Heart right ventricle (tissue), 16 donors: Measurements from ENCODE around the gene ATP2B2. TPM values are rescaled to one million over a fixed set of nuclear protein-coding genes. Genes with fewer than 3 reads are reported as not detected.

ENCODE experiments used
- ATAC-seq, 8 donors: fragments of 200-7000 bp; cut with Tn5 transposase; one replicate each; pipeline ENCODE4 v1.9.1; 2020; ENCODE audit warnings: mild to moderate bottlenecking in 8 of 8, moderate library complexity in 8 of 8, moderate number of reproducible peaks in 1 of 8
- DNase-seq, 2 donors: peaks; one replicate each; pipeline ENCODE4 v3.0.0-alpha.2; 2020
- H3K27ac ChIP-seq, 10 donors: fragments of 200-600 bp; sonication (generic) in 2 of 10; one replicate each; pipeline versions ENCODE4 v1.5.0 to v1.8.0; 2020 to 2022; ENCODE audit warnings: mild to moderate bottlenecking in 3 of 10
- H3K27me3 ChIP-seq, 7 donors: fragments of 200-600 bp; one replicate each; pipeline ENCODE4 v1.8.0; 2021 to 2022; ENCODE audit warnings: mild to moderate bottlenecking in 2 of 7
- H3K36me3 ChIP-seq, 9 donors: fragments of 200-600 bp; sonication (generic) in 1 of 9; one replicate each; pipeline versions ENCODE4 v1.5.0 to v1.8.0; 2020 to 2022; ENCODE audit warnings: mild to moderate bottlenecking in 2 of 9
- H3K4me1 ChIP-seq, 9 donors: fragments of 200-600 bp; sonication (generic) in 1 of 9; one replicate each; pipeline versions ENCODE4 v1.5.0 to v1.8.0; 2020 to 2022; ENCODE audit warnings: mild to moderate bottlenecking in 4 of 9
- H3K4me3 ChIP-seq, 10 donors: fragments of 200-600 bp; sonication (generic) in 2 of 10; one replicate each; pipeline versions ENCODE4 v1.5.0 to v1.8.0; 2020 to 2022; ENCODE audit warnings: mild to moderate bottlenecking in 7 of 10, moderate library complexity in 2 of 10
- H3K9me3 ChIP-seq, 11 donors: fragments of 200-600 bp in 10 of 11; sonication (generic) in 2 of 11; one replicate each; pipeline versions ENCODE4 v1.5.0 to v1.8.0; 2013 to 2022; ENCODE audit warnings: mild to moderate bottlenecking in 2 of 11, control low read depth in 1 of 11, moderate library complexity in 1 of 11
- WGBS, 2 donors: extraction: QIAGEN DNeasy Blood & Tissue Kit; methylation state at CpG; one replicate each; pipeline ENCODE4 v1.1.7; 2013; ENCODE audit warnings: inconsistent platforms in 1 of 2; 5-methylcytosine and 5-hydroxymethylcytosine counted together
- intact Hi-C, 10 donors: fragments of 100-400 bp; cut with DNase I; formaldehyde crosslinking; loops; one replicate each; pipeline versions ENCODE4 v1.11.1 to v1.14.2; 2022
- polyA plus RNA-seq, 2 donors: library from polyadenylated mRNA; stranded (reverse); fragments of 200-250 nt; gene quantifications; one replicate each; pipeline ENCODE4 v1.2.3, GENCODE V29; 2013
- total RNA-seq, 10 donors: library from RNA; stranded (reverse); fragmentation: NEBNext Ultra II Directional in 3 of 10; extraction: Animal tissue kit (Norgen Biotek cat#: 25700) in 3 of 10; gene quantifications; one replicate each; pipeline versions ENCODE4 v1.2.1 to v1.2.4, GENCODE V29; 2021 to 2023
- TF ChIP-seq, protein P1 (sequence below), 9 donors: fragments of 200-600 bp; sonication (generic) in 2 of 9; IDR thresholded peaks; one replicate each; pipeline versions ENCODE4 v1.5.0 to v1.8.0; 2021 to 2022; ENCODE audit warnings: antibody characterized with exemption in 9 of 9, mild to moderate bottlenecking in 5 of 9, moderate library complexity in 1 of 9
- donor health status: Arrhythmogenic right ventricular cardiomyopathy.
- donor health status: ischemic (EF 13 %, LVEDD 7.1; RV severe dilation, severe dysfunction).
- donor health status: healthy with polysubstance abuse.
- donor health status: DM: no; HTN: yes; CAD: no.
- donor health status: DM: no; HTN: no; CAD: no.
- donor health status: ischemic (EF 25% LVEDD 6.9; RV normal size, moderate dysfunction).
- donor health status: ischemic (EF 25% LVEDD 5.7; RV mildly dilated, moderate dysfunction).
- donor health status: healthy.
- donor health status: DM: yes; HTN: yes; CAD: no.
- donor health status: Ischemic cardiomyopathy.
- donor health status: ischemic (EF 35%, LVEDD 5.7; RV mildly dilated, moderate dysfunction).
- donor health status: nonischemic (EF 11% LVEDD 7.7; RV severe dilation, severe dysfunction).
- donor health status: DM: yes; HTN: yes; CAD: no.
- donor health status: PGD.
- donor health status: ischemic (EF 29% LVEDD 5.4; RV normal size, mild dysfunction).
- donor health status: nonischemic (EF 23%, LVEDD 6.1; RV moderate dilation, normal function).

The ATP2B2 gene
- total and polyA plus RNA-seq, 12 donors, result under 0.01 to 0.30 (median 0.11) TPM; not detected in 4

DNA sequence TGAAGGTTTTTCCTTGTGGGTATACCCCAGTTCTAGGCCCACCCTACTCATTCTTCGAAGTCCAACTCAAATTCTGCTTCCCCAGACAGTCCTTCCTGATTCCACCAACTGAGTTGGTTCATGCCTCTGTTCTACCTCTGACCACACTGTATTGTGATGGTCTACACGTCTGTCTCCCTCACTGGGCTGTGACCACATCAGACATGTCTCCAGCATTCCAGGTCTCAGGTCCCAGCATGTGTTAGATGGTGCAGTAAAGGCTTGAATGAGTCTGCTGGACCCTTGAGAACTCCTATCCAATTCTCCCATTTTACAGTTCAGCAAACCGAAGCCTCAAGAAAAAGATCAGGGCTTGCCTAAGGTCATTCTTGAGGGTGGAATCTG, 2.8 kb upstream of the ATP2B2 start:
- Histone ChIP-seq H3K27ac (no peak overlapping the region), H3K36me3 (no peaks in the 10 kb centered on the region), H3K9me3 (no peaks in the 10 kb centered on the region), H3K27me3 (peaks cover 14 to 45% (median 34%) of the 10 kb centered on the region in 7 donors), H3K4me3 (no peak overlapping the region), H3K4me1 (peaks cover 0 to 12% (median 0%) of the 10 kb centered on the region in 9 donors)
- no peak for ATAC-seq
- TF ChIP-seq, protein P1, sequence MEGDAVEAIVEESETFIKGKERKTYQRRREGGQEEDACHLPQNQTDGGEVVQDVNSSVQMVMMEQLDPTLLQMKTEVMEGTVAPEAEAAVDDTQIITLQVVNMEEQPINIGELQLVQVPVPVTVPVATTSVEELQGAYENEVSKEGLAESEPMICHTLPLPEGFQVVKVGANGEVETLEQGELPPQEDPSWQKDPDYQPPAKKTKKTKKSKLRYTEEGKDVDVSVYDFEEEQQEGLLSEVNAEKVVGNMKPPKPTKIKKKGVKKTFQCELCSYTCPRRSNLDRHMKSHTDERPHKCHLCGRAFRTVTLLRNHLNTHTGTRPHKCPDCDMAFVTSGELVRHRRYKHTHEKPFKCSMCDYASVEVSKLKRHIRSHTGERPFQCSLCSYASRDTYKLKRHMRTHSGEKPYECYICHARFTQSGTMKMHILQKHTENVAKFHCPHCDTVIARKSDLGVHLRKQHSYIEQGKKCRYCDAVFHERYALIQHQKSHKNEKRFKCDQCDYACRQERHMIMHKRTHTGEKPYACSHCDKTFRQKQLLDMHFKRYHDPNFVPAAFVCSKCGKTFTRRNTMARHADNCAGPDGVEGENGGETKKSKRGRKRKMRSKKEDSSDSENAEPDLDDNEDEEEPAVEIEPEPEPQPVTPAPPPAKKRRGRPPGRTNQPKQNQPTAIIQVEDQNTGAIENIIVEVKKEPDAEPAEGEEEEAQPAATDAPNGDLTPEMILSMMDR (IDR thresholded peaks at IDR 0.05), result no peak
- no peak for DNase-seq
- 79 to 84% methylated on average over 3 of the region's 3 CpGs for WGBS, 2 donors
- intact Hi-C loops, result no loop called here

DNA sequence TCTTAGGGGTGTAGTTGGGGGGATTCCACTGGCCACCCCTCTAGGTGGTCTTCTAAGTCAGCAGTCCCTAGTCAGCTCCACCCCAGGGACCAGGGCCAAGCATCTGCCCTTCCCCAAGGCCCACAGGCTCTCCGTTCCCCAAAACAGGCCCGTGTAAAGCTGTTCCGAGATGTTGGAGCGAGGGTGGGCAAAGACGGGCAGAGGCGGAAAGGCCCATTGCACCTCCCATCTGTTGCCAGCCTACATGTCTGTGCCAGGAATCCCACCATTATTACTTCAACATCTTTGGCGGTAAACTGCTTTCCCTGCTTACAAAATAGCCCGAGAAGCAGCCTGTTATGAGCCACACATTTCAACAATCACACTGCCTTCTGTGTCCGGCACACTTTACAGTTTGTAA, 1.9 kb upstream of the ATP2B2 start:
- 89 to 90% methylated on average over 9 of the region's 9 CpGs for WGBS, 2 donors
- Histone ChIP-seq H3K36me3 (no peaks in the 10 kb centered on the region), H3K4me1 (peaks cover 0 to 12% (median 0%) of the 10 kb centered on the region in 9 donors), H3K27ac (no peak overlapping the region), H3K9me3 (no peaks in the 10 kb centered on the region), H3K4me3 (no peak overlapping the region), H3K27me3 (peaks cover 14 to 48% (median 43%) of the 10 kb centered on the region in 7 donors)
- TF ChIP-seq, protein P1 (IDR thresholded peaks at IDR 0.05), result no peak
- intact Hi-C loops, result no loop called here
- DNase-seq (no peak), ATAC-seq (no peak)

DNA sequence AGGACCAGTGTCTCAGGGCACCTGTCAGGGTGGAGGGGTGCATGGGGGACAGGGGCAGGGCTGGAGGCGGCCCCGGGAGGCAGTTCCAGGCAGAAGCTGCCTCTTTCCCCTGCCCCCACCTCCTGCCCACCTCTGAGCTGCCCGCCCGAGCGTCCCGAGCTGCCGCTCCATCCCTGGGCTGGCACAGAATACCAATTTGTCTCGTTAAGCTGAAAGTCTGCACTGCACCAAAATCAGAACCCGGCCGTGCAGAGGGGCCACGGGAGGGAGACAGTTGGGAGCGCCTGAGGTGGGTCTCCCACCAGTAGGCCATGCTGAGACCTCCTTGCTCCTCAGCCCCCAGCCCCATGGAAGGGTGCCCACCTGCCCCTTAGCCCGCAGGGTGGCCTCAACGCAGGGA, 1.3 kb upstream of the ATP2B2 start:
- H3K4me1 ChIP-seq, result peaks cover 0 to 12% (median 0%) of the 10 kb centered on the region in 9 donors
- H3K36me3 ChIP-seq, result no peaks in the 10 kb centered on the region
- ATAC-seq (peak in 1 of 8 donors; percentile 36), DNase-seq (no peak)
- intact Hi-C loops, result no loop called here
- no peak overlapping the region for H3K4me3 ChIP-seq
- TF ChIP-seq, protein P1 (IDR thresholded peaks at IDR 0.05), result no peak
- 88 to 90% methylated on average over 14 of the region's 14 CpGs for WGBS, 2 donors
- no peak overlapping the region for H3K27ac ChIP-seq
- no peaks in the 10 kb centered on the region for H3K9me3 ChIP-seq
- H3K27me3 ChIP-seq, result peaks cover 14 to 55% (median 45%) of the 10 kb centered on the region in 7 donors

GRCh38 chr3:10505791-10506585, 602 bp upstream of the ATP2B2 start:
- DNase-seq, result no peak
- H3K27me3 ChIP-seq, result peaks cover 14 to 59% (median 48%) of the 10 kb centered on the region in 7 donors
- 33 to 46% methylated on average over 19 to 22 of the region's 22 CpGs for WGBS, 2 donors

More at GRCh38 chr3:10505791-10506585, 602 bp upstream of the ATP2B2 start:
- Histone ChIP-seq H3K4me3 (peak overlapping the region in 5 of 10 donors; percentile 19 to 37 (median 31)), H3K36me3 (no peaks in the 10 kb centered on the region), H3K27ac (no peak overlapping the region), H3K4me1 (peaks cover 0 to 12% (median 0%) of the 10 kb centered on the region in 9 donors), H3K9me3 (no peaks in the 10 kb centered on the region)
- intact Hi-C loops, result no loop called here
- TF ChIP-seq, protein P1 (IDR thresholded peaks at IDR 0.05), result no peak
- ATAC-seq, result no peak
